ENCODE measurements around the gene CASR. TPM values are rescaled to one million over a fixed set of nuclear protein-coding genes. Genes with fewer than 3 reads are reported as not detected.

Gene CASR
- total and polyA plus RNA-seq, 2 of the 4 experiments (the other 2 are of a cell fraction): not detected

DNA sequence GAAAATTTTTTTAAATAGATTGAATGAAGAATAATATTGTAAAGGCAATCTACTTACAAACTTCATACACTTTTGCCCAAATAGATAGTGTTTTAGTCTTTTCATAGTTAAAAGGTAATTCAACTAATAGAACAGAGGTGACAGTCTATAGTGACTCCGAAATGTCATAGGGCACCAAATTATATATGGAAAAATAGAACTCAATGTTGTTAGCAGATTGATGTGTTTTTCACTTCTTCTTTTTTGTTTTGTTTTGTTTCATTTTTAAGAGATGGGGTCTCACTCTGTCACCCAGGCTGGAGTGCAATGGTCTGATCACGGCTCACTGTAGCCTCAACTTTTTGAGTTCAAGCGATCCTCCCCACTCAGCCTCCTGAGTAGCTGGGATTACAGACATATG is 142.3 kb downstream of the CASR start:
- H3K23ac ChIP-seq (ENCODE audit: low read depth, low read length): no peak overlapping the region
- H2AK5ac ChIP-seq (ENCODE audit: low read depth, low read length): no peak overlapping the region
- no peak overlapping the region for H3K4ac ChIP-seq (ENCODE audit: low read depth, low read length)
- no peaks in the 10 kb centered on the region for H3K36me3 ChIP-seq (ENCODE audit: control insufficient read depth, insufficient read depth, low read length)
- TF ChIP-seq RCOR1 (IDR thresholded peaks at IDR 0.05; ENCODE audit: insufficient replicate concordance, low read length) (no peak), CEBPB (IDR thresholded peaks at IDR 0.05; ENCODE audit: low read depth, low read length) (no peak), SMC3 (IDR thresholded peaks at IDR 0.05; ENCODE audit: low read depth, low read length) (no peak)
- TF ChIP-seq, protein P1, sequence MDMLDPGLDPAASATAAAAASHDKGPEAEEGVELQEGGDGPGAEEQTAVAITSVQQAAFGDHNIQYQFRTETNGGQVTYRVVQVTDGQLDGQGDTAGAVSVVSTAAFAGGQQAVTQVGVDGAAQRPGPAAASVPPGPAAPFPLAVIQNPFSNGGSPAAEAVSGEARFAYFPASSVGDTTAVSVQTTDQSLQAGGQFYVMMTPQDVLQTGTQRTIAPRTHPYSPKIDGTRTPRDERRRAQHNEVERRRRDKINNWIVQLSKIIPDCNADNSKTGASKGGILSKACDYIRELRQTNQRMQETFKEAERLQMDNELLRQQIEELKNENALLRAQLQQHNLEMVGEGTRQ (IDR thresholded peaks at IDR 0.05; ENCODE audit: low read depth, low read length): no peak
- TF ChIP-seq, protein P2, sequence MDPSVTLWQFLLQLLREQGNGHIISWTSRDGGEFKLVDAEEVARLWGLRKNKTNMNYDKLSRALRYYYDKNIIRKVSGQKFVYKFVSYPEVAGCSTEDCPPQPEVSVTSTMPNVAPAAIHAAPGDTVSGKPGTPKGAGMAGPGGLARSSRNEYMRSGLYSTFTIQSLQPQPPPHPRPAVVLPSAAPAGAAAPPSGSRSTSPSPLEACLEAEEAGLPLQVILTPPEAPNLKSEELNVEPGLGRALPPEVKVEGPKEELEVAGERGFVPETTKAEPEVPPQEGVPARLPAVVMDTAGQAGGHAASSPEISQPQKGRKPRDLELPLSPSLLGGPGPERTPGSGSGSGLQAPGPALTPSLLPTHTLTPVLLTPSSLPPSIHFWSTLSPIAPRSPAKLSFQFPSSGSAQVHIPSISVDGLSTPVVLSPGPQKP (IDR thresholded peaks at IDR 0.05; ENCODE audit: borderline replicate concordance, low read depth, low read length): no peak
- H3K9me1 ChIP-seq (ENCODE audit: insufficient read depth, low read length): no peaks in the 10 kb centered on the region
- in situ Hi-C loops (cut with MboI; ENCODE audit: low sequenced_read_pairs) (no loop called here), dilution Hi-C loops (cut with HindIII; ENCODE audit: low sequenced_read_pairs, unreplicated experiment) (no loop called here), intact Hi-C loops (cut with micrococcal nuclease) (no loop called here)
- no peak overlapping the region for H3K18ac ChIP-seq (ENCODE audit: low read depth, low read length)
- H3K27ac ChIP-seq (ENCODE audit: insufficient read depth, low read length): no peak overlapping the region
- H3K4me1 ChIP-seq (ENCODE audit: control insufficient read depth, insufficient read depth, low read length): no peaks in the 10 kb centered on the region
- no peak overlapping the region for H3K4me3 ChIP-seq (ENCODE audit: insufficient read depth, low read depth, low read length)
- no peak overlapping the region for H2BK5ac ChIP-seq (ENCODE audit: low read depth, low read length, poor library complexity, severe bottlenecking)
- H3K4me2 ChIP-seq (ENCODE audit: low read depth, low read length): no peak overlapping the region
- H3K9me3 ChIP-seq (ENCODE audit: control insufficient read depth, insufficient read depth, low read length): no peaks in the 10 kb centered on the region
- no peaks in the 10 kb centered on the region for H4K20me1 ChIP-seq (ENCODE audit: insufficient read depth, low read length)
- no peak overlapping the region for H3K14ac ChIP-seq (replicated peaks; ENCODE audit: low read depth, low read length)
- H4K8ac ChIP-seq (ENCODE audit: low read depth in 2 of 2, low read length in 2 of 2): no peak overlapping the region
- H2AK9ac ChIP-seq (replicated peaks; ENCODE audit: low read depth, low read length, poor library complexity): no peak overlapping the region
- peaks cover 2% of the 10 kb centered on the region for H3K27me3 ChIP-seq (ENCODE audit: control insufficient read depth, insufficient read depth, low read length)
- no peak overlapping the region for H3K56ac ChIP-seq (ENCODE audit: extremely low read depth, insufficient read depth, low read length)
- no peak overlapping the region for H2AFZ ChIP-seq (replicated peaks; ENCODE audit: low read length, poor library complexity)
- H4K5ac ChIP-seq (ENCODE audit: low read depth, low read length): no peak overlapping the region
- ChIA-PET POLR2A (ENCODE audit: unreplicated experiment) (no interaction called here), CTCF (no interaction called here)
- WGBS, 2 experiments (ENCODE audit: extremely low coverage in 2 of 2, insufficient read length in 1 of 2): no CpG with 5 or more reads among the region's 3 CpGs
- H3K9ac ChIP-seq (ENCODE audit: low read depth, low read length): no peak overlapping the region
- no peak overlapping the region for H2BK120ac ChIP-seq (ENCODE audit: low read depth, low read length)
- H4K91ac ChIP-seq (ENCODE audit: insufficient read depth, low read depth, low read length): no peak overlapping the region
- no peak overlapping the region for H2BK15ac ChIP-seq (ENCODE audit: low read depth, low read length)
- no peak for ATAC-seq (ENCODE audit: low read depth)
- no peak overlapping the region for H2BK20ac ChIP-seq (ENCODE audit: low read depth, low read length)
- no peaks in the 10 kb centered on the region for H3K79me1 ChIP-seq (ENCODE audit: low read depth in 1 of 2, low read length in 2 of 2)
- BruUV-seq (replicated peaks): no TSS peak
- no peak for DNase-seq

Data from IMR-90 (cell line).